ENCODE results near the gene ASPSCR1. TPM values are rescaled to one million over a fixed set of nuclear protein-coding genes. Genes with fewer than 3 reads are reported as not detected.

Gene ASPSCR1
- total and polyA plus RNA-seq, 9 of the 15 experiments (the other 6 are each of a cell fraction or from before 2014, with no cell fraction given) = 0.90 to 36.9 (median 11.6) TPM

DNA sequence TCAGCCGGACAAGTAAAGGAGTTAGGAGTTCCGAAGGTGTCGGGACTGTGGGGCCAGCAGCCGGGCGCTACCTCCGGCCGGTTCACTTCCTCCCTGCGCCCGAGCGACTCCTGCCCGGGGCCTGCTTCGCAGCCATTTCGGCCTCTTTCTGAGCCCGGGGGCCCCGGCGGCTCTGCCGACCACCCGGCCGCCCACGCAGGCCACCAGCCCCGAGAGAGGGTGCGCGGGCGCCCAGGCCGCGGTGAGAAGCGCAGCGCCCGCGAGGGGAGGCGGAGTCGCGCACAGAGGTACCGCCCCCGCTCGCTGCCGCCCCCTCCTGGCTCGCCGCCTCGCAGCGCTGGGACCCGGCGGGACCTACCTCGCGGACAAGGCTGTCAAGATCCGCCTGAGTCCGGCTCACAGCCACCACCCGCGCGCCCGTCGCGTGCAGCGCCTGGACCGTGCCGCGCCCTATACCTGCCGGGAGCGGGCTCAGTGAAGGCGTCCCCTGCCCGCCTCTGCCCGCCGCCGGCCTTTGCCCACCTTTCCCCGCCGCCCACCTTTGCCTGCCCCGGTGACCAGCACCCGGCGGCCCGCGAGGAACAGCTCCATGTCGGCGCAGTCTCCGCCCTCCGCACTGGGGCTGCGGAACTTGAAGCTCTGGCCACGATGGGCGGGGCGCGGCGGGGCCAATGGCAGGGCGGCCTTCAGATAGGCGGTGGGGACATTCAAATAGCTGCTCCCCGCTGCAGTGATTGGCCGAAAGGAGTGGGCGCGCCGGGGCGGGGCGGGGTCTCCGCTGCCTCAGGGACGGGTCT lies 59.9 kb downstream of the ASPSCR1 start, which contains the start of gene DCXR (continued):
- TF ChIP-seq ETS2 (tag; IDR thresholded peaks at IDR 0.05; ENCODE audit: borderline replicate concordance, poor library complexity, severe bottlenecking) (no peak), CBX2 (IDR thresholded peaks at IDR 0.05; ENCODE audit: insufficient read depth, low read length, poor library complexity, severe bottlenecking) (no peak), NR2C2 (CRISPR knock-in tag; IDR thresholded peaks at IDR 0.05) (0 out of 2 replicates have a peak, but pooled peaks have one; percentile 69), NR2C2 (tag; IDR thresholded peaks at IDR 0.05) (peak; percentile 51; the same call in 1 of the 2 replicates), ZNF274 (IDR thresholded peaks at IDR 0.05; ENCODE audit: borderline replicate concordance, low read depth, low read length) (no peak), NFXL1 (CRISPR knock-in tag; IDR thresholded peaks at IDR 0.05) (no peak), MTA3 (IDR thresholded peaks at IDR 0.05; ENCODE audit: borderline replicate concordance) (peak; percentile 80; the same call in 1 of the 2 replicates), MTF1 (CRISPR knock-in tag; IDR thresholded peaks at IDR 0.05; ENCODE audit: borderline replicate concordance) (no peak), U2AF2 (optimal IDR thresholded peaks at IDR 0.05; ENCODE audit: low read depth, low read length) (no peak), CEBPG (CRISPR knock-in tag; IDR thresholded peaks at IDR 0.05) (no peak), CEBPG (tag; conservative IDR thresholded peaks at IDR 0.05 in 1 of 2, IDR thresholded peaks at IDR 0.05 in 1 of 2) (no peak), BRF1 (IDR thresholded peaks at IDR 0.05; ENCODE audit: borderline replicate concordance, extremely low read depth, insufficient read length) (no peak), TCF7 (IDR thresholded peaks at IDR 0.05; ENCODE audit: borderline replicate concordance) (no peak), PHF8 (IDR thresholded peaks at IDR 0.05; ENCODE audit: borderline replicate concordance, low read length) (peak; percentile 88; the same call in 1 of the 2 replicates), TAF1 (IDR thresholded peaks at IDR 0.05; ENCODE audit: control insufficient read depth, extremely low read depth, insufficient read depth, low read length, severe bottlenecking) (peak; percentile 54), RUNX1 (IDR thresholded peaks at IDR 0.05; ENCODE audit: low read depth) (no peak), PHB (CRISPR knock-in tag; IDR thresholded peaks at IDR 0.05) (no peak), NCOA1 (IDR thresholded peaks at IDR 0.05; ENCODE audit: low read depth) (peak; percentile 37; the same call in 1 of the 2 replicates), ATF6 (CRISPR knock-in tag; IDR thresholded peaks at IDR 0.05) (no peak), MCM3 (IDR thresholded peaks at IDR 0.05) (no peak), ZKSCAN8 (CRISPR knock-in tag; IDR thresholded peaks at IDR 0.05) (no peak), PHB2 (IDR thresholded peaks at IDR 0.05; ENCODE audit: low read depth) (no peak), NFE2 (IDR thresholded peaks at IDR 0.05; ENCODE audit: low read depth) (no peak), RBM17 (IDR thresholded peaks at IDR 0.05; ENCODE audit: borderline replicate concordance, low read depth, low read length) (no peak), MXI1 (IDR thresholded peaks at IDR 0.05; ENCODE audit: low read depth, low read length) (peak; percentile 33; the same call in 1 of the 2 replicates)
- TF ChIP-seq, protein P1, sequence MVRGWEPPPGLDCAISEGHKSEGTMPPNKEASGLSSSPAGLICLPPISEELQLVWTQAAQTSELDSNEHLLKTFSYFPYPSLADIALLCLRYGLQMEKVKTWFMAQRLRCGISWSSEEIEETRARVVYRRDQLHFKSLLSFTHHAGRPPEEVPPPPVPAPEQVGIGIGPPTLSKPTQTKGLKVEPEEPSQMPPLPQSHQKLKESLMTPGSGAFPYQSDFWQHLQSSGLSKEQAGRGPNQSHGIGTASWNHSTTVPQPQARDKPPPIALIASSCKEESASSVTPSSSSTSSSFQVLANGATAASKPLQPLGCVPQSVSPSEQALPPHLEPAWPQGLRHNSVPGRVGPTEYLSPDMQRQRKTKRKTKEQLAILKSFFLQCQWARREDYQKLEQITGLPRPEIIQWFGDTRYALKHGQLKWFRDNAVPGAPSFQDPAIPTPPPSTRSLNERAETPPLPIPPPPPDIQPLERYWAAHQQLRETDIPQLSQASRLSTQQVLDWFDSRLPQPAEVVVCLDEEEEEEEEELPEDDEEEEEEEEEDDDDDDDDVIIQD (CRISPR knock-in tag; IDR thresholded peaks at IDR 0.05) = no peak

Measured in K562 (cell line).